Measurements from ENCODE around the gene C16orf86. TPM values are rescaled to one million over a fixed set of nuclear protein-coding genes. Genes with fewer than 3 reads are reported as not detected.

C16orf86 gene
- total RNA-seq, 1 donor, result 3.3 TPM

DNA sequence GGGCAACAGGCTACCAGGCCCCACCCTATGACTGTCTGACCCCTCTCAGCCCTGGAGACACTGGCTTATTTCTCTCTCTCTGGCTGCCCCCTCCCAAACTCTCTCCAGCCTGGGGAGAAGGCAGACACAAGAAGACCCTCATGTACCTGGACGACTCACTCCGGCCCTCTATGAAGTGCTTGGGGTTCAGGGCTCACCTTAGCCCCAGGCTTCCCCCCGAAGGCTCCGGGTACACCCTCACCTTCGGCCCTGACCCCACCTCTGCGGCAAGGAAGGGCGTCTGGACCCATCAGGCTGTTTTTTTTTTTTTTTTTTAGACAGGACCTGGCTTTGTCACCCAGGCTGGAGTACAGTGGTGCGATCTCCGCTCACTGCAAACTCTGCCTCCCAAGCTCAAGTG is 22.6 kb upstream of the C16orf86 start:
- no peak for DNase-seq (ENCODE audit: low read depth)
- H3K4me3 ChIP-seq (ENCODE audit: low read depth, low read length), result no peak overlapping the region
- TF ChIP-seq, protein P1, sequence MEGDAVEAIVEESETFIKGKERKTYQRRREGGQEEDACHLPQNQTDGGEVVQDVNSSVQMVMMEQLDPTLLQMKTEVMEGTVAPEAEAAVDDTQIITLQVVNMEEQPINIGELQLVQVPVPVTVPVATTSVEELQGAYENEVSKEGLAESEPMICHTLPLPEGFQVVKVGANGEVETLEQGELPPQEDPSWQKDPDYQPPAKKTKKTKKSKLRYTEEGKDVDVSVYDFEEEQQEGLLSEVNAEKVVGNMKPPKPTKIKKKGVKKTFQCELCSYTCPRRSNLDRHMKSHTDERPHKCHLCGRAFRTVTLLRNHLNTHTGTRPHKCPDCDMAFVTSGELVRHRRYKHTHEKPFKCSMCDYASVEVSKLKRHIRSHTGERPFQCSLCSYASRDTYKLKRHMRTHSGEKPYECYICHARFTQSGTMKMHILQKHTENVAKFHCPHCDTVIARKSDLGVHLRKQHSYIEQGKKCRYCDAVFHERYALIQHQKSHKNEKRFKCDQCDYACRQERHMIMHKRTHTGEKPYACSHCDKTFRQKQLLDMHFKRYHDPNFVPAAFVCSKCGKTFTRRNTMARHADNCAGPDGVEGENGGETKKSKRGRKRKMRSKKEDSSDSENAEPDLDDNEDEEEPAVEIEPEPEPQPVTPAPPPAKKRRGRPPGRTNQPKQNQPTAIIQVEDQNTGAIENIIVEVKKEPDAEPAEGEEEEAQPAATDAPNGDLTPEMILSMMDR (IDR thresholded peaks at IDR 0.05; ENCODE audit: insufficient read depth, low read length), result no peak

DNA sequence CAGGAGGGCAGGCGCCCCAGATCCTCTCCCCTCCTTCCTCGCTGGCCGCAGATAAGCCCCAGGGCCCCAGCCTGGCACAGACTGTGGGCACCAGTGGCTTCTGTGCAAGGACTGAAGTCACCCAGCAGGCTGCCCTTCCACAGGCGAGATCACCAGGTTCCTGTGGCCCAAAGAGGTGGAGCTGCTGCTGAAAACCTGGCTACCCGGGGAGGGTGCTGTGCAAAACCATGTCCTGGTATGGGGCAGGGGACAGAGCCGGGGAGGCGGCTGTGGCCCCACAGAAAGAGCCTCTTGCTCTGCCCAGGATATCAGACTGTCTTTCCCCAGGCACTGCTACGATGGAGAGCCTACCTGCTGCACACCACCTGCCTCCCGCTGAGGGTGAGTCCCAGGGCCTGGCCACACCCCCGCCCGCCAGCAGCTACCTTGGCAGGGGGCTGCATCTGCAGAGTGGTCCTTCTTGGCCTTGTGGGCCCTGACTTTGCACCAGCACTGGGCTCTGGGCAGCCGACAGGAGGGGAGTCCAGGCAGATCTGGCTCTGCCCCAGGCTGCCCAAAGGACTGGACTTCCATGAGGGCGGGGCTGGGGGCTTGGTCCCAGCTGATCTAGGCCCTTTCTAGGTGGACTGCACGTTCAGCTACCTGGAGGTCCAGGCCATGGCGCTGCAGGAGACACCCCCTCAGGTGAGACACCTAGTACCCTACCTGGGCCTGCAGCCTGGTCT is 21.1 kb upstream of the C16orf86 start:
- TF ChIP-seq, protein P1 (IDR thresholded peaks at IDR 0.05; ENCODE audit: insufficient read depth, low read length), result no peak
- H3K4me3 ChIP-seq (ENCODE audit: low read depth, low read length), result no peak overlapping the region
- no peak for DNase-seq (ENCODE audit: low read depth)

DNA sequence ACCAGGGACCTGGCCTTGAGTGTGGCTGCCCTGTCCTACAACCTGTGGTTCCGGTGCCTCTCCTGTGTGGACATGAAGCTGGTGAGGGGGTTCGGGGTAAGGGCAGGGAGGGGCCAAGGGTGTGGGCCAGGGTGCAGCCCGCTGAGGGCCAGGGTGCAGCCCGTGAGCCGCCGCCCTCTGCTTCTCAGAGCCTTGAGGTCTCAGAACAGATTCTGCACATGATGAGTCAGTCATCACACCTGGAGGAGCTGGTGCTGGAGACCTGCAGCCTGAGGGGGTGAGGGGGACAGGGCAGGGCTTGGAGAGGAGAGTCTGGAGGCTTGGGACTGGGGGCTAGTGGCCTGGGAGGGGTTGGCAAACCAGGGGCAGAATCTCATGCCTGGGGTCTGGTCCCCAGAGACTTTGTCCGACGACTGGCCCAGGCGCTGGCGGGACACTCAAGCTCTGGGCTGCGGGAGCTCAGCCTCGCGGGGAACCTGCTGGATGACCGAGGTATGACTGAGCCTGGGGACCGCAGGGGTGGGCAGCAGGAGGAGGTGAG is 19.4 kb upstream of the C16orf86 start:
- DNase-seq (ENCODE audit: low read depth), result no peak
- TF ChIP-seq, protein P1 (IDR thresholded peaks at IDR 0.05; ENCODE audit: insufficient read depth, low read length), result no peak

DNA sequence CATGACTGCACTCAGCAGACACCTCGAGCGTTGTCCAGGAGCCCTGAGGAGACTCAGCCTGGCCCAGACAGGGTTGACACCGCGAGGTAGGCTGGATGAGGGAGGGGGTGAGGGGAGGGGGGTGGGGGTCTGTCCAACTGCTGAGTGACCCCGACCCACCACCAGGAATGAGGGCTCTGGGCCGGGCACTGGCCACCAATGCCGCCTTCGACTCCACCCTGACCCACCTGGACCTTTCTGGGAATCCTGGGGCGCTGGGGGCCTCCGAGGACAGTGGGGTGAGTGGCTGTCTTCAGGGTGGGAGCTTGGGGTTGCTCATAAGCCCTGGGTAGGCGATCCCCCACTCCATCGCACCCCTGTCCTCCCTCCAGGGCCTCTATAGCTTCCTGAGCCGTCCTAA is 18.9 kb upstream of the C16orf86 start:
- no peak overlapping the region for H3K4me3 ChIP-seq (ENCODE audit: low read depth, low read length)
- TF ChIP-seq, protein P1 (IDR thresholded peaks at IDR 0.05; ENCODE audit: insufficient read depth, low read length), result no peak

More for the DNA sequence above, 19.4 kb upstream of the C16orf86 start:
- H3K4me3 ChIP-seq (ENCODE audit: low read depth, low read length), result no peak overlapping the region

DNA sequence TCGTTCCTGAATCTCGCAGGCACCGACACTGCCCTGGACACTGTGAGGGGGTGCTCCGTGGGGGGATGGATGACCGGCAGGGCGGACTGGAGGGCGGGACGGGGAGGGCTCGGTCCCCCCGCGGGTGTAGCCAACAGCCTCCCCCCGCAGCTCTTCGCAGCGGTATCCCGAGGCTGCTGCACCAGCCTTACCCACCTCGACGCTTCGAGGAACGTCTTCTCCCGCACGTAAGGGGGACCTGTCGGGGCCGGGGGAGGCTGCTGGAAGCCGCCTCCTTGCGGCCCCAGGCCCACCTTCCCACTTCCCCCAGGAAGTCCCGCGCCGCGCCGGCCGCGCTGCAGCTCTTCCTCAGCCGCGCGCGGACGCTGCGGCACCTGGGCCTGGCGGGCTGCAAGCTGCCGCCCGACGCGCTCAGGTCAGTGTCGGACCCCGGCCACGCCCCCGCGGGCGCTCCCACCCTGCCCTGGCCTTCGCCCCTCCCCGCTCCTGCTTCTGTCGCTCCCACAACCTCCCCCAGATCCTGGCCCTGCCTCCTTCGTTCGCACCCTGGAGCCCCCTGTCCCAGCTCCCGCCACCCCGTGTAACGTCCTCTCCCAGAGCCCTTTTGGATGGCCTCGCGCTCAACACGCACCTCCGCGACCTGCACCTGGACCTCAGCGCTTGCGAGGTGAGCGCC is 18.4 kb upstream of the C16orf86 start:
- H3K4me3 ChIP-seq (ENCODE audit: low read depth, low read length), result no peak overlapping the region
- no peak for DNase-seq (ENCODE audit: low read depth)
- TF ChIP-seq, protein P1 (IDR thresholded peaks at IDR 0.05; ENCODE audit: insufficient read depth, low read length), result no peak

More for the DNA sequence above, 18.9 kb upstream of the C16orf86 start:
- DNase-seq (ENCODE audit: low read depth), result no peak

DNA sequence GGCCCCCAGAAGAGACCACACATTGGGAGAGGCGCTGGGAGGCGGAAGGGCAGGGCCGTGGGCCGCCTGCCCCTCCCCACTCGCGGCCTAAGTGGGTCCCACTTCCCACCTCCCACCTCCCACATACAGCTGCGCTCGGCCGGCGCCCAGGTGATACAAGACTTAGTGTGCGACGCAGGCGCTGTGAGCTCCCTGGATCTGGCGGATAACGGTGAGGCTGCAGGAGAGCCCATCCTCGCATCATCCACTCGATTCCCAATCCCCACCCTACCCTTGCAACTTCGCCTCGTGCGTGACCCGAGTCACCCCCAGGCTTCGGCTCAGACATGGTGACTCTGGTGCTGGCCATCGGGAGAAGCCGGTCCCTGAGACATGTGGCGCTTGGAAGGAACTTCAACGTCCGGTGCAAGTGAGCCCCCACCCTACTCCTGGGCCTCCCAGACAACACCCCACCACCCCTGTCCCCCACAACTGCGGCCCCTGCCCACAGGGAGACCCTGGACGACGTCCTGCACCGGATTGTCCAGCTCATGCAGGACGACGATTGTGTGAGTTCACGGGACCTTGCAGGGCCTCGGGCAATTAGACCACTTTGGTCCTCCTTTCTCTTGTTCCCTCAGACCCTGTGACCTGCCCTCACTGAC is 17.7 kb upstream of the C16orf86 start:
- no peak for DNase-seq (ENCODE audit: low read depth)
- TF ChIP-seq, protein P1 (IDR thresholded peaks at IDR 0.05; ENCODE audit: insufficient read depth, low read length), result no peak
- no peak overlapping the region for H3K4me3 ChIP-seq (ENCODE audit: low read depth, low read length)
